Panc1 (cell line): ENCODE results near the gene NBPF12. TPM values are rescaled to one million over a fixed set of nuclear protein-coding genes. Genes with fewer than 3 reads are reported as not detected.
A peak's percentile ranks its signal among the peaks of the same experiment; 100 is the strongest.
"Not testable (repeated sequence)": the region's sequence is repeated elsewhere in the genome, so short reads cannot be mapped to it uniquely, and the experiment has no call there.

Experiments
- ATAC-seq: fragments of 200-7000 bp; cut with Tn5 transposase; 2 replicates; pipeline ENCODE4 v1.9.1; 2020; ENCODE audit warnings: mild to moderate bottlenecking, moderate library complexity
- BruUV-seq: library from RNA; stranded (reverse); fragments of 400-500 nt; replicated peaks from 2 replicates; lab custom pipeline; 2021; lab: Mats Ljungman, UMichigan
- CTCF ChIA-PET: fragments of 300-600 bp; sonication (Branson Sonifier 250); formaldehyde crosslinking; loops from one replicate; lab custom pipeline; 2022; ENCODE audit warnings: antibody characterized with exemption; lab: Charles Lee
- POLR2A ChIA-PET: fragments of 300-600 bp; sonication (Branson Sonifier 250); formaldehyde crosslinking; loops from one replicate; lab custom pipeline; 2022; ENCODE audit warnings: antibody characterized with exemption; lab: Charles Lee
- DNase-seq: peaks from one replicate; pipeline ENCODE4 v3.0.0-alpha.2; 2010; ENCODE audit warnings: low read depth, low spot score
- H3K27ac ChIP-seq: 2 replicates; pipeline ENCODE4 v1.5.1; 2011; ENCODE audit warnings: mild to moderate bottlenecking, low read length, inconsistent platforms
- H3K27me3 ChIP-seq: fragments of 200-500 bp; sonication (Bioruptor generic); 2 replicates; pipeline ENCODE4 v1.6.0; 2014; ENCODE audit warnings: low read length, inconsistent platforms; ENCODE audit not compliant: control insufficient read depth, insufficient read depth
- H3K36me3 ChIP-seq: fragments of 200-500 bp; sonication (Bioruptor generic); 2 replicates; pipeline ENCODE4 v1.5.1; 2014; ENCODE audit warnings: inconsistent platforms, mild to moderate bottlenecking, low read length, moderate library complexity; ENCODE audit not compliant: control insufficient read depth, insufficient read depth
- H3K4me1 ChIP-seq: 2 replicates; pipeline ENCODE4 v1.5.1; 2011; ENCODE audit warnings: inconsistent platforms, mild to moderate bottlenecking, low read length, moderate library complexity; ENCODE audit not compliant: control insufficient read depth, insufficient read depth
- H3K4me3 ChIP-seq, 2 experiments: 2 replicates each; pipeline ENCODE4 v1.5.1; 2011 to 2012; ENCODE audit warnings: low read depth in 2 of 2, low read length in 2 of 2, mild to moderate bottlenecking in 2 of 2, inconsistent platforms in 1 of 2, moderate library complexity in 1 of 2
- H3K9me3 ChIP-seq: fragments of 200-500 bp; sonication (Bioruptor generic); 2 replicates; pipeline ENCODE4 v1.5.1; 2014; ENCODE audit warnings: low read depth, mild to moderate bottlenecking, inconsistent platforms, low read length, moderate library complexity; ENCODE audit not compliant: control insufficient read depth, insufficient read depth
- in situ Hi-C: cut with HindIII; loops from 2 replicates; pipeline ENCODE4 v1.10.0; 2016; ENCODE audit warnings: low sequenced_read_pairs, low pct_unique_long_range_greater_than_20kb
- intact Hi-C: fragments of 100-400 bp; cut with micrococcal nuclease; formaldehyde crosslinking; loops from one replicate; pipeline ENCODE4 v1.10.0; 2022; ENCODE audit not compliant: unreplicated experiment
- total RNA-seq: library from RNA; stranded (reverse); gene quantifications from one replicate; pipeline ENCODE4 v1.2.1, GENCODE V29; 2021; ENCODE audit not compliant: unreplicated experiment

NBPF12 gene
- total RNA-seq, 1 experiment from 2014 or later: 10.3 TPM

DNA sequence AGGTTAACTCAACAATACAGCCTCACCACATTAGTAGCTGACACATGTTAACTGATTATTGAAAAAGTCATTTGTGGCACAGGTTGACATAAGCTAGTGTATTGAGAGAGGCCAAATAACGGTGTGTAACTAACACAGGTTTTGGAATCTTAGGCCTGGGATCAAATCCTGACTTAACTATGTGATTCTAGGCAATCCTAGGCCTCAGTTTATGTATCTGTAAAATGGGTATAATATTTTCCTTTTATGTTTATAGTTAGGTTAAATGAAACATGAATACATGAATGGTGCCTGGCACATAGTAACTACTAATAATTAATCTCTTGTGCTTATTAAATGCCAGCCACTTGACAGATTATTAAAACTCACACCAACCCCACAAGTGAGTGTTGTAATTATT, 15.5 kb upstream of the NBPF12 start:
- intact Hi-C loops, in situ Hi-C loops, ATAC-seq: not testable (repeated sequence)

DNA sequence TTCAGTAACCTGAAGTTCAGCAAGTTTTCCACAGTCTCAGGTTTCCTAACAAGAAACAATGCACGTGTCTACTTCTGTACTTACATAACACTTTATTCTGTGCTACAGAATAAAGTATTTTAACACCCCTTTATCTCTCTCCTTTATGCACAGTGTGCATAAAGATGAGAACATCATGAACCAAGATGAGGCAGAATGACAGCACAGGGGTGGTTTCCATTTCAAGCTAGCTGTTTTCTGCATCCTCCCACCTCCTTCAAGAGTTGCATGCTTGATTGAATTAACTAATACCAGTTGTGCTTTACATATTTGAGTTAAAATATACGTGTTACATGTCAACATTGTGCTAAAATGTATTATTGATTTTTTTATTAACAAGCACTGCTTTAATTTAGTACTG, 14.0 kb upstream of the NBPF12 start:
- BruUV-seq, H3K9me3 ChIP-seq, ATAC-seq, DNase-seq, POLR2A ChIA-PET, CTCF ChIA-PET, H3K27me3 ChIP-seq, H3K4me1 ChIP-seq, H3K27ac ChIP-seq, intact Hi-C loops, H3K36me3 ChIP-seq, in situ Hi-C loops, H3K4me3 ChIP-seq: not testable (repeated sequence)

More for the DNA sequence above, 15.5 kb upstream of the NBPF12 start:
- H3K9me3 ChIP-seq, H3K4me3 ChIP-seq, H3K4me1 ChIP-seq, BruUV-seq, H3K36me3 ChIP-seq, POLR2A ChIA-PET, H3K27ac ChIP-seq, DNase-seq, H3K27me3 ChIP-seq, CTCF ChIA-PET: not testable (repeated sequence)

DNA sequence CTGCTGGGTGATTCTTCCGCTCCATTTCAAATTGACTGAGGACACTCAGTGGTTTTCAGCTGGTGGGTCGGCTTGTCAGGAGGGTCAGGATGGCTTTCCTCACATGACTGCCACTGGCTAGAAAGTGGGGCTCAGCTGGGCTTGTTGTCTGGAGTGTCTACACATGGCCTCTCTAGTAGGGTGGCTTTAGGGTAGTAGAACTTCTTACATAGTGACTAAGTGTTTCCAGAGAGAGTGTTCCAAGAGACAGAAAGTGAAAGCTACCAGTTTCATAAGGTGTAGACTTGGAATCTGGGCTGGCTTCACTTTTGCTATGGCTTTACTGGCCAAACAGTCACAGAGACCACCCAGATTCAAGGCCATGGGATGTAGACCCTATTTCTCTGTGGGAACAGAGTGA, 11.7 kb upstream of the NBPF12 start:
- CTCF ChIA-PET, H3K27me3 ChIP-seq, BruUV-seq, ATAC-seq, H3K4me3 ChIP-seq, H3K9me3 ChIP-seq, H3K36me3 ChIP-seq, POLR2A ChIA-PET, H3K4me1 ChIP-seq, H3K27ac ChIP-seq, in situ Hi-C loops, DNase-seq, intact Hi-C loops: not testable (repeated sequence)

DNA sequence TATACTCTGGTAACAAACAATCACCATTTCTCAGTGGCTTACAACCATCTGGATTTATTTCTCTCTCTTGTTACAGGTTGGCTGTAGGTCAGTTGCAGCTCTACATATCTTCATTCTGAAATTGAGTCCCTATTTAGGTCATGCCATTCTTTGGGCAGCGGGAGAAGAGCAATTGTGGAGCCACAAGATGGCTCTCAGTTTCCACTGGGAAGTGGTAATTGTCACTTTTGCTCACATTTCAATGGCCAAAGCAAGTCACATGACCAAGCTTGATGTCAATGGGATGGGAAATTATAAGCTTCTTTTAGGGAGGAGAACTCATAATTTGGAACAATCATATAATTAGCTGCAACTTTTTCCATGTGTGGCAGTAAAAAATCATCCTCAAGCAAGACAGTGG, 7.9 kb upstream of the NBPF12 start:
- H3K27ac ChIP-seq, ATAC-seq, DNase-seq, BruUV-seq, CTCF ChIA-PET, H3K4me3 ChIP-seq, H3K36me3 ChIP-seq, intact Hi-C loops, H3K9me3 ChIP-seq, H3K27me3 ChIP-seq, H3K4me1 ChIP-seq, in situ Hi-C loops, POLR2A ChIA-PET: not testable (repeated sequence)

DNA sequence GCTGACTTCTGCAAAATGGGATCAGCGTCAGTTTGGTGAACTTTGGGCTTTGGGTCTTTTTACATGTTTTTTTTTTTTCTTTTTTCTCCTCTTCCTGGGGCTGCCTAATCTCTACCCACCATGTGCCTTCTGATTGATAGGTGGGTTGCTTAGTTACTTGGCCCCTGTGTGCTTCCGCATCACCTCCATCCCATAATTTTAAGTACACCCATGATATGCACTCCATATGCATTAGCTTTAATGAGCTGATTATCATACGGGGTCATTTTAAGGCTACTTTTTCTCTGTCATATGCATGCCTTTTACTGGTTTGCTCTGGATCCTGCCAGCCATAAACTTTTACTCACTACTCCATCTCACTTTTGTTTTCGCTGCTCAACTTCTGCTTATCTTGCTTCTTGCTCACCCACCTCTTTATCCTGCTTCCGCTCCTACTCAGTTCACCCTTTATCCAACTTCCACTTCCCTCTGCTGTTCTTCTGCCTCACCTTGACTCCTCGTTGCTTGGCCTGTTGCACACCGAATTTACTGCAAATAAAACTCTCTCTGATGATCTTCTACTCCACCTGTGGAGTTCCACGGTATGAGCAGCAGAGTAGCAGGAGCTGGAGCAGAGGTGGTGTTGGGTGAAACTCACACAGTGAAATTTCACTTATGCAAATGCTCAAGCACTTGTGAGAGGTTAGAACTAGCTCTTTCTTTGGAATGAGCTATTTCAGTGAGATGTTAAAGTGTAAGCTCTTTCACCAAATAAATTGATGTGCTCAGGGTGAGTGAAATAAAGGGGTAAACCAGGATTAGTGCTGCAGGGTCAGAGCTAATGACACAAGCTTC, 3.5 kb upstream of the NBPF12 start:
- ATAC-seq, CTCF ChIA-PET, H3K4me3 ChIP-seq, POLR2A ChIA-PET, in situ Hi-C loops, H3K36me3 ChIP-seq, H3K27me3 ChIP-seq, BruUV-seq, H3K27ac ChIP-seq, H3K9me3 ChIP-seq, H3K4me1 ChIP-seq, DNase-seq, intact Hi-C loops: not testable (repeated sequence)

DNA sequence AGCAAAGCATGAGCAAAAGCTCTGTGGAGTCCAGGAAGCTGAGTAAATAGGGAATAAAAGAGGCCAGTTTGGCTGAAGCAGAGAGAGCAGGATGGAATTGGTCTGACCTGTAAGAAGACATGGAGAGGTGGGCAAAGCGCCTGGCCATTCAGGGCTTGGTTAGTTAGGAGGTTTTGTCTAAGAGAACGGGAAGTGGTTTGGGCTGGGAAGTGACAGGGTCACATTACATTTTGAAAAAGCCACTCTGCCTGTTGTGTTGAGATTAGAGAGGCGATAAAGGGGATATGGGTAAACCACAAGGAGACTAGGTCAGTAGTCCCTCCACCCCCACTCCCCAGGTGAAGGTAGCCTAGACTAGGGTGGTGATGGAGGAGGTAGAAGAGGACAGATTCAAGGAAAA, 662 bp upstream of the NBPF12 start:
- H3K36me3 ChIP-seq, DNase-seq, H3K27ac ChIP-seq, CTCF ChIA-PET, H3K4me1 ChIP-seq, H3K9me3 ChIP-seq, in situ Hi-C loops, intact Hi-C loops, POLR2A ChIA-PET, H3K4me3 ChIP-seq, BruUV-seq, ATAC-seq, H3K27me3 ChIP-seq: not testable (repeated sequence)

DNA sequence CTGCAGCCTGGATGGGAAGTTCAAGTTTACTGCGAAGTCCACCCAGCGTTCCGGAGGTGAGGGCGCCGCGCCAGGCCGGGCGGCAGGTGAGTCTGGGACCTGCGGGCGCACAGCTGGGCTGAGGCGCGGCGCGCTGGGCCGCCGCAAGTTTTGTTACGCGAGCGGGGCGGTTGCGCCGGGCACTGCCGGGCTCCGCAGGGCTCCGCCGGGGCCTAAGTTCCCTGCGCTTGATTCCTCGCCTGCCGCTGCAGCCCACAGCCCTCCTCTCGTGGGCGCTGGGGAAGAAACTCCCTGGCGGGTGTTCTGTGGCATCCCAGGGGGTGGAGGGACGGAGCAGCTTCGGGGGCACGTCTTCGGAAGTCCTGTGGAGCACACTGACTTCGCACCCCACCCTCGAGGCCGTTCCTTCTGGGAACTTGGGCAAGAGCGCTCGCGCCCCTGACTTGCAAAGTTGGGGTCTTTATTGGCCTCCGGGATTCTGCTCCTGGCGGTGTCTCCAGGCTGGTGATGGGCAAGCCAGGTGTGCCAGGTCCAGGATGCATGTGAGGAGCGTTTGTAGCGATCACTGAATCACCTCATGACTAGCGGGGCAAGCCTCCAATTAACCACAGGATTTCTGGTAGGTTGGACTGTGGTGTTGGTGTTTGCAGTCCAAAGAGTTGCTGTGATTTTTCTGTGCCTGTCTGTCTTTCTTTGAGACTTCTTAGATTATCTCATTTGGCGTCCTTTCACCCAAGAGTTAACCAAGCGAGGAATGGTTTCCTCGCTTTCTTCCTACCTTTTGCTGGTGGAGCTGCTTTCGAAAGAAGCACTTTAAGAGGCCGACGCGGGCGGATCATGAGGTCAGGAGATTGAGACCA, 1.0 kb downstream of the NBPF12 start:
- ATAC-seq: peak; percentile 56
- H3K27me3 ChIP-seq, H3K9me3 ChIP-seq, CTCF ChIA-PET, H3K36me3 ChIP-seq, BruUV-seq, intact Hi-C loops, H3K4me1 ChIP-seq, H3K27ac ChIP-seq, POLR2A ChIA-PET, DNase-seq, in situ Hi-C loops: not testable (repeated sequence)
- H3K4me3 ChIP-seq: peak overlapping the region; percentile 64 to 76
